ENCODE results near the gene RALB.

DNA sequence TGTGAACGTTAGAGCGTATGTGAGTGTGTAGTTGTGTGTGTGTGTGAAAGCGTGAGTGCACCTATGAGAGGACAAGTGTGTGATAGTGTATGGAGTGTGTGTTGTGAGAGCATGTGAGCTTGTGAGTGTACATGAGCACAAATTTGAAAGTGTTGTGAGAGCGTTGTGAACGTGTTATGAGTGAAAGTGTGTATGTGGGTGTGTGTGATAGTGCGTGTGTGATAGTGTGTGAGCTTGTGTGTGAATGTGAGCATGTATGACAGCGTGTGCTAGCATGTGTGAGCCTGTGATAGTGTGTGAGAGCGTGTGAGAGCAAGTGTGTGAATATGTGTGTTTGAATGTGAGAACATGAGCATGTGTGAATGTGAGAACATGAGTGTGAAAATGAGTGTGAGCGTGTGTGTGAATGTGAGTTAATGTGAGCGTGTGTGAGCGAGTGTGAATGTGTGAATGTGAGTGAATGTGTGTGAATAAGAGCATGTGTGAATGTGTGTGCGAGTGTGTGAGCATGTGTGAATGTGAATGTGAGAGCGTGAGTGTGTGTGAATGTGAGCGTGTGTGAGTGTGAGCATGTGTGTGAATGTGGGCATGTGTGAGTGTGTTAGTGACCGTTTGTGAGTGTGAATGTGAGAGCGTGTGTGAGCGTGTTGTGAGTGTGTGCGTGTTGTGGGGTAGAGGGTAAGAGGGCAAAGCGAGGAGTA is 25.0 kb downstream of the RALB start:
- TF ChIP-seq, protein P1, sequence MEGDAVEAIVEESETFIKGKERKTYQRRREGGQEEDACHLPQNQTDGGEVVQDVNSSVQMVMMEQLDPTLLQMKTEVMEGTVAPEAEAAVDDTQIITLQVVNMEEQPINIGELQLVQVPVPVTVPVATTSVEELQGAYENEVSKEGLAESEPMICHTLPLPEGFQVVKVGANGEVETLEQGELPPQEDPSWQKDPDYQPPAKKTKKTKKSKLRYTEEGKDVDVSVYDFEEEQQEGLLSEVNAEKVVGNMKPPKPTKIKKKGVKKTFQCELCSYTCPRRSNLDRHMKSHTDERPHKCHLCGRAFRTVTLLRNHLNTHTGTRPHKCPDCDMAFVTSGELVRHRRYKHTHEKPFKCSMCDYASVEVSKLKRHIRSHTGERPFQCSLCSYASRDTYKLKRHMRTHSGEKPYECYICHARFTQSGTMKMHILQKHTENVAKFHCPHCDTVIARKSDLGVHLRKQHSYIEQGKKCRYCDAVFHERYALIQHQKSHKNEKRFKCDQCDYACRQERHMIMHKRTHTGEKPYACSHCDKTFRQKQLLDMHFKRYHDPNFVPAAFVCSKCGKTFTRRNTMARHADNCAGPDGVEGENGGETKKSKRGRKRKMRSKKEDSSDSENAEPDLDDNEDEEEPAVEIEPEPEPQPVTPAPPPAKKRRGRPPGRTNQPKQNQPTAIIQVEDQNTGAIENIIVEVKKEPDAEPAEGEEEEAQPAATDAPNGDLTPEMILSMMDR (IDR thresholded peaks at IDR 0.05), result no peak
- no peak for TF ChIP-seq POLR2A (IDR thresholded peaks at IDR 0.05)
- no peak for TF ChIP-seq POLR2AphosphoS5 (IDR thresholded peaks at IDR 0.05)
